HEK293 (cell line): ENCODE data around the gene RAP1GAP.

Source experiments
- CTCF ChIA-PET: fragments of 350-600 bp; formaldehyde crosslinking; extraction: SDS; loops from one replicate; lab custom pipeline; 2021; ENCODE audit warnings: antibody characterized with exemption; lab: Yijun Ruan, JAX
- POLR2A ChIA-PET: fragments of 300-600 bp; formaldehyde crosslinking; extraction: SDS; loops from one replicate; lab custom pipeline; 2020; ENCODE audit warnings: antibody characterized with exemption, inconsistent platforms; lab: Yijun Ruan, JAX
- H3K27ac ChIP-seq: fragments of 200-500 bp; sonication (Bioruptor generic); 2 replicates; pipeline ENCODE4 v1.5.1; 2014; ENCODE audit warnings: low read depth, low read length, control low read depth, inconsistent platforms; ENCODE audit errors: extremely low read depth
- H3K36me3 ChIP-seq, 2 experiments: fragments of 200-500 bp in 1 of 2; sonication (Bioruptor generic) in 1 of 2; 1 replicate in 1 of 2; 2 replicates in 1 of 2; pipeline ENCODE4 v1.5.1; 2014 to 2017; ENCODE audit warnings: inconsistent platforms in 2 of 2, low read length in 2 of 2; ENCODE audit not compliant: control insufficient read depth in 2 of 2, insufficient read depth in 1 of 2
- H3K4me1 ChIP-seq: fragments of 200-500 bp; sonication (Bioruptor generic); 2 replicates; pipeline ENCODE4 v1.5.1; 2014; ENCODE audit warnings: mild to moderate bottlenecking, low read length, inconsistent platforms; ENCODE audit not compliant: control insufficient read depth, insufficient read depth
- H3K4me3 ChIP-seq: 2 replicates; pipeline ENCODE4 v1.5.1; 2011; ENCODE audit warnings: low read depth, mild to moderate bottlenecking, control low read depth, low read length, moderate library complexity
- H3K9me3 ChIP-seq: fragments of 200-500 bp; sonication (Bioruptor generic); 2 replicates; pipeline ENCODE4 v1.5.1; 2014; ENCODE audit warnings: low read depth, low read length, inconsistent platforms; ENCODE audit not compliant: control insufficient read depth, insufficient read depth
- KLF16 ChIP-seq: fragments of 450-650 bp; formaldehyde crosslinking; IDR thresholded peaks from 2 replicates; pipeline ENCODE4 v1.5.1; 2017; ENCODE audit warnings: missing biosample characterization, missing genetic modification characterization
- KLF8 ChIP-seq: fragments of 450-650 bp; formaldehyde crosslinking; IDR thresholded peaks from 2 replicates; pipeline ENCODE4 v1.5.1; 2016; ENCODE audit warnings: missing biosample characterization, missing genetic modification characterization
- REST ChIP-seq: fragments of 450-650 bp; formaldehyde crosslinking; IDR thresholded peaks from 2 replicates; pipeline ENCODE4 v1.5.1; 2016; ENCODE audit warnings: missing biosample characterization, missing genetic modification characterization
- ZBTB1 ChIP-seq: fragments of 450-650 bp; formaldehyde crosslinking; IDR thresholded peaks from 2 replicates; pipeline ENCODE4 v1.5.1; 2016; ENCODE audit warnings: missing biosample characterization, missing genetic modification characterization
- ZBTB20 ChIP-seq: fragments of 450-650 bp; formaldehyde crosslinking; IDR thresholded peaks from 2 replicates; pipeline ENCODE4 v1.5.1; 2016; ENCODE audit warnings: missing biosample characterization, missing genetic modification characterization
- ZBTB48 ChIP-seq: fragments of 450-650 bp; formaldehyde crosslinking; IDR thresholded peaks from 2 replicates; pipeline ENCODE4 v1.5.1; 2016; ENCODE audit warnings: missing biosample characterization, missing genetic modification characterization
- ZNF10 ChIP-seq: fragments of 450-650 bp; formaldehyde crosslinking; IDR thresholded peaks from 2 replicates; pipeline ENCODE4 v1.5.1; 2017; ENCODE audit warnings: missing biosample characterization, missing genetic modification characterization
- ZNF274 ChIP-seq, 2 experiments: fragments of 200-500 bp in 1 of 2; fragments of 450-650 bp in 1 of 2; sonication (Bioruptor generic) in 1 of 2; formaldehyde crosslinking in 1 of 2; IDR thresholded peaks; 2 replicates each; pipeline versions ENCODE4 v1.5.1 to v1.6.1; 2014 to 2016; ENCODE audit warnings: borderline replicate concordance in 1 of 2, inconsistent platforms in 1 of 2, low read length in 1 of 2, missing biosample characterization in 1 of 2, missing genetic modification characterization in 1 of 2
- ZNF366 ChIP-seq: fragments of 450-650 bp; formaldehyde crosslinking; conservative IDR thresholded peaks from 2 replicates; pipeline ENCODE4 v1.5.1; 2016; ENCODE audit warnings: missing biosample characterization, missing genetic modification characterization
- ZNF548 ChIP-seq: fragments of 450-650 bp; formaldehyde crosslinking; IDR thresholded peaks from 2 replicates; pipeline ENCODE4 v1.5.1; 2016; ENCODE audit warnings: missing biosample characterization, missing genetic modification characterization
- ZNF580 ChIP-seq: fragments of 450-650 bp; formaldehyde crosslinking; IDR thresholded peaks from 2 replicates; pipeline ENCODE4 v1.5.1; 2016; ENCODE audit warnings: missing biosample characterization, missing genetic modification characterization
- ZNF654 ChIP-seq: fragments of 450-650 bp; formaldehyde crosslinking; IDR thresholded peaks from 2 replicates; pipeline ENCODE4 v1.5.1; 2016; ENCODE audit warnings: low read depth, missing biosample characterization, missing genetic modification characterization
- ZNF670 ChIP-seq: fragments of 450-650 bp; formaldehyde crosslinking; IDR thresholded peaks from 2 replicates; pipeline ENCODE4 v1.5.1; 2016; ENCODE audit warnings: missing biosample characterization, missing genetic modification characterization, low read depth
- ZNF704 ChIP-seq: fragments of 450-650 bp; formaldehyde crosslinking; IDR thresholded peaks from 2 replicates; pipeline ENCODE4 v1.5.1; 2016; ENCODE audit warnings: missing biosample characterization, missing genetic modification characterization
- TF ChIP-seq, protein P1 (sequence below): IDR thresholded peaks from 2 replicates; pipeline ENCODE4 v1.6.1; 2011; ENCODE audit warnings: mild to moderate bottlenecking, low read depth, low read length, borderline replicate concordance
- TF ChIP-seq, protein P2 (sequence below): fragments of 450-650 bp; formaldehyde crosslinking; IDR thresholded peaks from 2 replicates; pipeline ENCODE4 v1.5.1; 2016; ENCODE audit warnings: missing biosample characterization, missing genetic modification characterization

RAP1GAP gene

GRCh38 chr1:21702780-21703179 lies 33.6 kb upstream of the RAP1GAP start:
- TF ChIP-seq ZNF548 (tag by site-specific recombination) (no peak), ZBTB20 (no peak), ZNF580 (tag by site-specific recombination) (no peak), KLF8 (tag by site-specific recombination) (no peak), ZNF654 (tag by site-specific recombination) (no peak), ZNF274 (IDR thresholded peaks at IDR 0.05; ENCODE audit: low read length) (no peak), ZNF274 (tag by site-specific recombination; IDR thresholded peaks at IDR 0.05; ENCODE audit: borderline replicate concordance) (no peak), REST (tag by site-specific recombination) (no peak), ZNF10 (tag by site-specific recombination) (no peak), ZBTB48 (tag by site-specific recombination) (no peak), ZNF670 (no peak), ZNF704 (no peak)
- TF ChIP-seq, protein P1, sequence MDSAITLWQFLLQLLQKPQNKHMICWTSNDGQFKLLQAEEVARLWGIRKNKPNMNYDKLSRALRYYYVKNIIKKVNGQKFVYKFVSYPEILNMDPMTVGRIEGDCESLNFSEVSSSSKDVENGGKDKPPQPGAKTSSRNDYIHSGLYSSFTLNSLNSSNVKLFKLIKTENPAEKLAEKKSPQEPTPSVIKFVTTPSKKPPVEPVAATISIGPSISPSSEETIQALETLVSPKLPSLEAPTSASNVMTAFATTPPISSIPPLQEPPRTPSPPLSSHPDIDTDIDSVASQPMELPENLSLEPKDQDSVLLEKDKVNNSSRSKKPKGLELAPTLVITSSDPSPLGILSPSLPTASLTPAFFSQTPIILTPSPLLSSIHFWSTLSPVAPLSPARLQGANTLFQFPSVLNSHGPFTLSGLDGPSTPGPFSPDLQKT = no peak
- TF ChIP-seq, protein P2, sequence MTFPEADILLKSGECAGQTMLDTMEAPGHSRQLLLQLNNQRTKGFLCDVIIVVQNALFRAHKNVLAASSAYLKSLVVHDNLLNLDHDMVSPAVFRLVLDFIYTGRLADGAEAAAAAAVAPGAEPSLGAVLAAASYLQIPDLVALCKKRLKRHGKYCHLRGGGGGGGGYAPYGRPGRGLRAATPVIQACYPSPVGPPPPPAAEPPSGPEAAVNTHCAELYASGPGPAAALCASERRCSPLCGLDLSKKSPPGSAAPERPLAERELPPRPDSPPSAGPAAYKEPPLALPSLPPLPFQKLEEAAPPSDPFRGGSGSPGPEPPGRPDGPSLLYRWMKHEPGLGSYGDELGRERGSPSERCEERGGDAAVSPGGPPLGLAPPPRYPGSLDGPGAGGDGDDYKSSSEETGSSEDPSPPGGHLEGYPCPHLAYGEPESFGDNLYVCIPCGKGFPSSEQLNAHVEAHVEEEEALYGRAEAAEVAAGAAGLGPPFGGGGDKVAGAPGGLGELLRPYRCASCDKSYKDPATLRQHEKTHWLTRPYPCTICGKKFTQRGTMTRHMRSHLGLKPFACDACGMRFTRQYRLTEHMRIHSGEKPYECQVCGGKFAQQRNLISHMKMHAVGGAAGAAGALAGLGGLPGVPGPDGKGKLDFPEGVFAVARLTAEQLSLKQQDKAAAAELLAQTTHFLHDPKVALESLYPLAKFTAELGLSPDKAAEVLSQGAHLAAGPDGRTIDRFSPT (tag by site-specific recombination) = no peak
- Histone ChIP-seq H3K4me1 (no peaks in the 10 kb centered on the region), H3K9me3 (no peaks in the 10 kb centered on the region), H3K36me3 (peaks cover 8 to 73% of the 10 kb centered on the region in 2 experiments), H3K4me3 (no peak overlapping the region), H3K27ac (no peak overlapping the region)
- ChIA-PET CTCF (interaction anchor here (0.6 to 2.0 kb wide), 5 partner anchors 43 to 264 kb away, joined by 3 to 9 read pairs (median 3); no protein-coding TSS in a partner anchor), POLR2A (no interaction called here)

DNA sequence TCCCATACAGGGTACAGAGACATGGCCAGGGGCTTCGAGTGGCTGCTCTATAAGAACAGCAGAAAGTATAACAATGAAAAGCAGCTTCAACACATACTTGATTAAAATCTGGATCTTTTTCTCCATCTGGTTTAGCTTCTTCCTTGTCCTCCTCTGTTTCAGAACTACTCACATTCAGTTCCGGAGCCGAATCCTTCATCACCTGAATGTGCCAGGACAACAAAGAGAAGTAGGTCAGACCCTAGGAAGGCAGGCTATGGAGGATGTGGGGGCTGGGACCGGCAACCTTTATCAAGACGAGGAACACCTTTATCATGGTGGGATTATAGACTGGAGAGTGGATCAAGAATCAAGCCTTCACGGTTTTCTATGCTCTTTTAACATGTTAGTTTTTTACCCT lies 32.2 kb upstream of the RAP1GAP start:
- no peaks in the 10 kb centered on the region for H3K4me1 ChIP-seq
- CTCF ChIA-PET = interaction anchor here (1.0 kb wide), 1 partner anchor 261 kb away, joined by 3 read pairs; no protein-coding TSS in a partner anchor

More for the DNA sequence above, 32.2 kb upstream of the RAP1GAP start:
- H3K27ac ChIP-seq = no peak overlapping the region
- H3K9me3 ChIP-seq = no peaks in the 10 kb centered on the region
- POLR2A ChIA-PET = no interaction called here
- H3K4me3 ChIP-seq = no peak overlapping the region
- no peak for TF ChIP-seq ZBTB1 (tag by site-specific recombination)
- no peak for TF ChIP-seq KLF16
- no peak for TF ChIP-seq ZNF366
- peaks cover 8 to 69% of the 10 kb centered on the region in 2 experiments for H3K36me3 ChIP-seq
